Stimulated activated CD8-positive, alpha-beta memory T cell treated with anti-CD3 and anti-CD28 coated beads, Interleukin-12 subunit alpha, Interleukin-12 subunit beta, amount 100 ng/mL, for 1 hour (primary cell): Measurements from ENCODE around the gene LRRTM3.

Experiments
- DNase-seq: peaks from one replicate; pipeline ENCODE4 v3.0.0-alpha.2; 2020; ENCODE audit warnings: low read depth

Gene LRRTM3

GRCh38 chr10:66925896-66926715, at the start of gene LRRTM3:
Gene LRRTM3, plus strand, starts transcription at chr10:66926036.
- DNase-seq, result no peak

- no peak for DNase-seq
Measured at GRCh38 chr10:66877361-66877760, 48.5 kb upstream of the LRRTM3 start.

- no peak for DNase-seq
Measured at GRCh38 chr10:66880292-66880691, 45.5 kb upstream of the LRRTM3 start.

- DNase-seq, result no peak
Measured at GRCh38 chr10:66880826-66881225, 45.0 kb upstream of the LRRTM3 start.

- DNase-seq, result no peak
Measured at GRCh38 chr10:66881814-66882213, 44.0 kb upstream of the LRRTM3 start.

- no peak for DNase-seq
Measured at GRCh38 chr10:66882271-66882670, 43.6 kb upstream of the LRRTM3 start.

- DNase-seq, result no peak
Measured at GRCh38 chr10:66886848-66887247, 39.0 kb upstream of the LRRTM3 start.

GRCh38 chr10:66888237-66888636, 37.6 kb upstream of the LRRTM3 start:
- no peak for DNase-seq

GRCh38 chr10:66892871-66893270, 33.0 kb upstream of the LRRTM3 start:
- DNase-seq, result no peak

- DNase-seq, result no peak
Measured at GRCh38 chr10:66910671-66911070, 15.2 kb upstream of the LRRTM3 start.

GRCh38 chr10:66916030-66916429, 9.8 kb upstream of the LRRTM3 start:
- no peak for DNase-seq

GRCh38 chr10:66917104-66917503, 8.7 kb upstream of the LRRTM3 start:
- DNase-seq, result no peak

GRCh38 chr10:66919248-66919647, 6.6 kb upstream of the LRRTM3 start:
- no peak for DNase-seq

GRCh38 chr10:66924674-66925345, 1.0 kb upstream of the LRRTM3 start:
- no peak for DNase-seq

GRCh38 chr10:66925373-66925772, 463 bp upstream of the LRRTM3 start:
- DNase-seq, result no peak

- no peak for DNase-seq
Measured at GRCh38 chr10:66926841-66927240, 1.0 kb downstream of the LRRTM3 start.

GRCh38 chr10:66927251-66927935, 1.6 kb downstream of the LRRTM3 start:
- DNase-seq, result no peak

- no peak for DNase-seq
Measured at GRCh38 chr10:66927971-66928770, 2.3 kb downstream of the LRRTM3 start.

- no peak for DNase-seq
Measured at GRCh38 chr10:66928776-66929175, 2.9 kb downstream of the LRRTM3 start.

- no peak for DNase-seq
Measured at GRCh38 chr10:66929375-66929774, 3.5 kb downstream of the LRRTM3 start.

GRCh38 chr10:66931340-66931948, 5.6 kb downstream of the LRRTM3 start:
- no peak for DNase-seq

- no peak for DNase-seq
Measured at GRCh38 chr10:66931949-66932343, 6.1 kb downstream of the LRRTM3 start.
